Neural cell (in vitro differentiated cells): Measurements from ENCODE around the gene CNTNAP2.

Experiments
- CTCF ChIP-seq: fragments of 450-650 bp; IDR thresholded peaks from 2 replicates; pipeline ENCODE4 v1.5.1; 2014; ENCODE audit warnings: antibody characterized with exemption, mild to moderate bottlenecking, moderate library complexity; ENCODE audit not compliant: poor library complexity, severe bottlenecking
- EZH2 ChIP-seq: fragments of 200-600, 300-800 bp; shearing (Covaris generic), sonication (generic); IDR thresholded peaks from 2 replicates; pipeline ENCODE4 v1.6.1; 2014; ENCODE audit warnings: antibody characterized with exemption, low read length, borderline replicate concordance, mild to moderate bottlenecking; ENCODE audit not compliant: insufficient read depth, poor library complexity, severe bottlenecking
- MXI1 ChIP-seq: fragments of 450-650 bp; conservative IDR thresholded peaks from 2 replicates; pipeline ENCODE4 v1.6.1; 2014; ENCODE audit warnings: antibody characterized with exemption, mild to moderate bottlenecking; ENCODE audit not compliant: poor library complexity, severe bottlenecking
- REST ChIP-seq: IDR thresholded peaks from 2 replicates; pipeline ENCODE4 v1.6.1; 2012; ENCODE audit warnings: borderline replicate concordance

- TF ChIP-seq CTCF, result no peak
- no peak for TF ChIP-seq EZH2
- no peak for TF ChIP-seq REST
- TF ChIP-seq MXI1, result no peak
These were observed 1625.7 kb downstream of the CNTNAP2 start for GRCh38 chr7:147742301-147742700.
